Memory B cell (primary cell): ENCODE results near the gene DTX1.

Experiments used
- ATAC-seq: fragments of 150-1000 bp; cut with Tn5 transposase; 2 replicates; pipeline ENCODE4 v1.10.0; 2021; ENCODE audit warnings: low read depth, mild to moderate bottlenecking, moderate library complexity
- DNase-seq, 2 donors: peaks; one replicate each; pipeline ENCODE4 v3.0.0; 2022; ENCODE audit warnings: low spot score in 2 of 2
- H3K27ac Mint-ChIP-seq: one replicate; pipeline ENCODE4 v1.8.0; 2022; ENCODE audit warnings: mild to moderate bottlenecking, moderate library complexity, mixed read lengths
- H3K27me3 Mint-ChIP-seq: one replicate; pipeline ENCODE4 v1.8.0; 2022; ENCODE audit warnings: mixed read lengths
- H3K36me3 Mint-ChIP-seq: one replicate; pipeline ENCODE4 v1.8.0; 2022; ENCODE audit warnings: mild to moderate bottlenecking, mixed read lengths
- H3K4me1 Mint-ChIP-seq: one replicate; pipeline ENCODE4 v1.8.0; 2022; ENCODE audit warnings: mixed read lengths
- H3K4me3 Mint-ChIP-seq: one replicate; pipeline ENCODE4 v1.8.0; 2022; ENCODE audit warnings: mild to moderate bottlenecking, moderate library complexity, mixed read lengths
- H3K9me3 Mint-ChIP-seq: one replicate; pipeline ENCODE4 v1.8.0; 2022; ENCODE audit warnings: mixed read lengths

DTX1 gene

DNA sequence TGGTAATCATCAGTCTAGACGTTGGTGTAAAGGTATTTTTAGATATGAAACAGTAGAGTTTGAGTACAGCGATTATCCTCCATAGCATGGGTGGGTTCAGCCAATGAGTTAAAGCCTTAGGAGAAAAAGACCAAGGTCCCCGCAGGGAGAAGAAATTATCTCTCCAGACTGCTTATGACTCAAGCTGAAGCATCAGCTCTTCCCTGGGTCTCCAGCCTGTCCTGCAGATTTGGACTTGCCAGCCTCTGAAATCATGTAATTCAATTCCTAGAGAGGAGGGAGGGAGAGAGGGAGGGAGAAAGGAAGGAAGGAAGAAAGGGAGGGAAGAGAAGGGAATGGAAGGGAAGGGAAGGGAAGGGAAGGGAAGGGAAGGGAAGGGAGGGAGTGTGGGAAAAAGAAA is 12.0 kb upstream of the DTX1 start:
- DNase-seq = no peak
- Mint-ChIP-seq H3K4me3 (no peak overlapping the region), H3K9me3 (no peaks in the 10 kb centered on the region), H3K4me1 (peaks cover 9% of the 10 kb centered on the region), H3K27me3 (peaks cover 9% of the 10 kb centered on the region), H3K36me3 (peaks cover 2% of the 10 kb centered on the region), H3K27ac (no peak overlapping the region)
- no peak for ATAC-seq

DNA sequence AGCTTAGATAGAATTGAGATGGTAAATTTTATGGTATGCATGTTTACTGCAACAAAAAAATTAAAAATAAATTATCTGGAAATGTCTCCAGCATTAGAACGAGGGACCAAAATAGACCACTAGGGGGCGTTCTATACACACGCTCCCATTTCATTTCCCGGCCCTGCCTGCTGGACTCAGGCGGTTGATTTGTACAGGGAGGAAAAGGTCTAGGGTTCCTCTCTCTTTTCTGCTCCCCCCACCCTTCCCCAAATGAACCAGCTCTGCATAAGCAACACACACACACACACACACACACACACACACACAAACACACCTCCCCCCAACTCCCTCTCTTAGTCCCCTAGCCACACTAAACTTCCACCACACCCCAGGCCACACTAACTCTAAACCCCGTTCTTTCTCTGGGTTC is 7.8 kb upstream of the DTX1 start:
- no peak overlapping the region for H3K4me3 Mint-ChIP-seq
- peaks cover 36% of the 10 kb centered on the region for H3K4me1 Mint-ChIP-seq
- peak overlapping the region; percentile 1 for H3K27ac Mint-ChIP-seq
- ATAC-seq = peak; percentile 62
- H3K36me3 Mint-ChIP-seq = no peaks in the 10 kb centered on the region
- H3K9me3 Mint-ChIP-seq = no peaks in the 10 kb centered on the region
- peak; percentile 59 to 72 for DNase-seq
- H3K27me3 Mint-ChIP-seq = peaks cover 3% of the 10 kb centered on the region

DNA sequence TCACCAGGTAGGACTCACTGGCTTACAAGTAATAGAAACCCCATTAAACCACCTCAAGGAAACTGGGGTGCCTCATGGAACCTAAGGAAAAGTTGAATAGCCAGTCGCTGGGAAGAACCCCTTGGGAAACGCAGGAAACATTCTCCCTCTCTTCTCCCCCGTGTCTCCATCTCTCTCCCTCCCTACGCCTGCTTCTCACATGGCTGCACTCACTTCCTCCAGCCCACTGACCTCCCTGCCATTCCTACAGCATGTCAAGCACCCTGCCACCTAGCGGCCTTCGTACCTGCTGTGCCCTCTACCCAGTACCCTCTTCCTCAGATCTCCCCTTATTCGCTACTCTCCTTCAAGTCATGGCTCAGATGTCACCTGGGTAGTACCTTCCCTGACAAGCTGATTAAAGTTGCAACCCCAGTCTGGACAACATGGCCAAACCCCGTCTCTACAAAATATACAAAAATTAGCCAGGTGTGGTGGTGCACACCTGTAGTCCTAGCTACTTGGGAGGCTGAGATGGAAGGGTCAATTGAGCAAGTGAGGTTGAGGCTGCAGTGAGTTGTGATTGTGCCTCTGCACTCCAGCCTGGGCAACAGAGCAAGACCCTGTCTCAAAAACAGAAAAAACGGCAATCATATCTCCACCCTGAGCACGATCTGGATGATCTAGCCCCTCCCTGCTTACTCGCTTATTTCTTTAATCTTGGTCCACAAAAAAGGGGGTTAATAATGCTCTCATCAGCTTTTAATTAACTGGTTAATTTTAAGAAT is 6.4 kb upstream of the DTX1 start:
- no peak overlapping the region for H3K27ac Mint-ChIP-seq
- DNase-seq (peak in 1 of 2 donors; percentile 24), ATAC-seq (peak; percentile 48)
- peaks cover 41% of the 10 kb centered on the region for H3K4me1 Mint-ChIP-seq
- no peaks in the 10 kb centered on the region for H3K36me3 Mint-ChIP-seq
- peaks cover 2% of the 10 kb centered on the region for H3K27me3 Mint-ChIP-seq
- no peaks in the 10 kb centered on the region for H3K9me3 Mint-ChIP-seq
- H3K4me3 Mint-ChIP-seq = no peak overlapping the region

DNA sequence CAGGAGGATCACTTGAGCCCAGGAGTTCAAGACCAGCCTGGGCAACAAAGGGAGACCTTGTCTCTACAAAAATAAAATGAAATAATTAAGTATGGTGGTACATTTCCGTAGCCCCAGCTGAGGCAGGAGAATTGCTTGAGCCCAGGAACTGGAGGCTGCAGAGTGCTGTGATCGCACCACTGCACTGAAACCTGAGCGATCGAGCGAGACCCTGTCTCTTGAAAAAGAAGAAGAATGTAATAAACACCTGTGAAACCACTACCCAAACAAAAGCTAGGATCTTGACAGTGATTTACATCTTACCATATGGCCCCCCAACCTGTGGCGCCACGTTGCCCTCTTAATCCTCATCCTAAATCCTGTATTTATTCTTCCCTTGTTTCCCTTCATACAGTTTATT is 5.7 kb upstream of the DTX1 start:
- H3K9me3 Mint-ChIP-seq = no peaks in the 10 kb centered on the region
- ATAC-seq (peak; percentile 83), DNase-seq (peak; percentile 22 to 43)
- peak overlapping the region; percentile 19 for H3K4me3 Mint-ChIP-seq
- no peak overlapping the region for H3K27ac Mint-ChIP-seq
- H3K4me1 Mint-ChIP-seq = peaks cover 41% of the 10 kb centered on the region
- H3K27me3 Mint-ChIP-seq = no peaks in the 10 kb centered on the region
- H3K36me3 Mint-ChIP-seq = no peaks in the 10 kb centered on the region

DNA sequence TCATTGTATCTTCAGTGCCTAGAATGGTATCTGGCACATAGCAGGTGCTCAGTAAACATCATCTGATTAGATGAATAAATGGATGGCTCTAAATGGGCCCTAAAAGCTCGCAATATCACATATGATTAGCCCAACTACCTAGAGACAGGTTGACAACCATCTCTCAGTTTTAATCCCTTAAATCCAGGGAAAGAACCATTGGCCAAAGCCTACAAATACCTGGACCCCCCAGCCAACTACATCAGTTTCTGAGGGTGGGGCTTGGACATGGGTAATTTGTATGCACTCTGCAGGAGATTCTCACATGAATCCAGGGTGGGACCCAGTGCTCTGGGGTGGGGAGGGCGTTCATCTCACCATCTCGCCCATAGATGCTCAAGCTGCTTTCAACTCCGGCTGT is 4.8 kb upstream of the DTX1 start:
- no peaks in the 10 kb centered on the region for H3K27me3 Mint-ChIP-seq
- no peaks in the 10 kb centered on the region for H3K36me3 Mint-ChIP-seq
- no peaks in the 10 kb centered on the region for H3K9me3 Mint-ChIP-seq
- H3K4me3 Mint-ChIP-seq = no peak overlapping the region
- DNase-seq = no peak
- H3K4me1 Mint-ChIP-seq = peaks cover 45% of the 10 kb centered on the region
- H3K27ac Mint-ChIP-seq = no peak overlapping the region
- no peak for ATAC-seq

DNA sequence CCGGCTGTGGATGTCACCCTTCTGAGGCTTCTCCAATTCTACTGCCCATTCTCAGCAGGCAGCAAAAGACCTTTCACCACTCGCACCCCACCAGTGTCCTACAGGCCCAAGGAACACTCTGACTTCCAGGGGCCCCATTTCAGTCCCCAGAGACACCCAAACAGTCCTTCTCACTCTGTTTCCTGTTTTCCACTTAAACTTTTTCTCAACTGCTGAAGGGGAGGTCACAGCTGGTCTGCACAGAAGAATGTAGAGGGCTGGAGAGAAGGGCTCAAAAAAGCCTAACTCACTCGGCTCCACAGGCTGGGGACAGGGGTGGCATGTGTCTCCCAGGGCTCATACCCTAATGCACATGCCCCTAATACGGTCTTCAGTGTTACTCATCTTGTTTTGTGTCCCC is 4.2 kb upstream of the DTX1 start:
- no peaks in the 10 kb centered on the region for H3K9me3 Mint-ChIP-seq
- no peaks in the 10 kb centered on the region for H3K36me3 Mint-ChIP-seq
- H3K27ac Mint-ChIP-seq = no peak overlapping the region
- no peak for DNase-seq
- H3K27me3 Mint-ChIP-seq = no peaks in the 10 kb centered on the region
- peaks cover 45% of the 10 kb centered on the region for H3K4me1 Mint-ChIP-seq
- H3K4me3 Mint-ChIP-seq = no peak overlapping the region
- ATAC-seq = no peak

DNA sequence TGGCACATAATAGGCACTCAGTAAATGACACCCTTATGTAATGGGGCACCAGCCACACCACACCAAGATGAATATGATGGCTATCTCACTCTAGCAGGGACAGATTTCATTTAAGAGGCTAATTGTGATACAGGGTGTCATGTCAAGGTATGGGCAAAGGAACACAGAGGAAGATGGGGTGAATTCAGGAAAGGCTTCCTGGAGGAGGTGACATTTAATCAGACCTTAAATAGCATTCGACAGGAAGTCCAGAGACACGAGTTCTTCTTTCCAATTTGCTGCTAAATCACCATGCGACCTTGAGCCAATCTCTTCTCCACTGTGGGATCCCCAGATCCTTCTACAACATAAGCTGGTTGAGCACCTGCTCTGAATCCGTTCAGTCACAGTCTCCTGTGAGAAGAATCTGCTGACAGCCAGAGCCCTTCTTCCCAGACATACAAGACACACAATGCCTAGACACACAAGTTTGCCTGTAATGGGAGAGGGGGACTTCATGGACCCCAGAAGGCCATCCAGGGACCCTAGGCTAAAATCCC is 1.5 kb upstream of the DTX1 start:
- Mint-ChIP-seq H3K27me3 (no peaks in the 10 kb centered on the region), H3K9me3 (no peaks in the 10 kb centered on the region), H3K27ac (no peak overlapping the region), H3K4me1 (peaks cover 36% of the 10 kb centered on the region), H3K4me3 (peak overlapping the region; percentile 25), H3K36me3 (no peaks in the 10 kb centered on the region)
- ATAC-seq = no peak
- no peak for DNase-seq

DNA sequence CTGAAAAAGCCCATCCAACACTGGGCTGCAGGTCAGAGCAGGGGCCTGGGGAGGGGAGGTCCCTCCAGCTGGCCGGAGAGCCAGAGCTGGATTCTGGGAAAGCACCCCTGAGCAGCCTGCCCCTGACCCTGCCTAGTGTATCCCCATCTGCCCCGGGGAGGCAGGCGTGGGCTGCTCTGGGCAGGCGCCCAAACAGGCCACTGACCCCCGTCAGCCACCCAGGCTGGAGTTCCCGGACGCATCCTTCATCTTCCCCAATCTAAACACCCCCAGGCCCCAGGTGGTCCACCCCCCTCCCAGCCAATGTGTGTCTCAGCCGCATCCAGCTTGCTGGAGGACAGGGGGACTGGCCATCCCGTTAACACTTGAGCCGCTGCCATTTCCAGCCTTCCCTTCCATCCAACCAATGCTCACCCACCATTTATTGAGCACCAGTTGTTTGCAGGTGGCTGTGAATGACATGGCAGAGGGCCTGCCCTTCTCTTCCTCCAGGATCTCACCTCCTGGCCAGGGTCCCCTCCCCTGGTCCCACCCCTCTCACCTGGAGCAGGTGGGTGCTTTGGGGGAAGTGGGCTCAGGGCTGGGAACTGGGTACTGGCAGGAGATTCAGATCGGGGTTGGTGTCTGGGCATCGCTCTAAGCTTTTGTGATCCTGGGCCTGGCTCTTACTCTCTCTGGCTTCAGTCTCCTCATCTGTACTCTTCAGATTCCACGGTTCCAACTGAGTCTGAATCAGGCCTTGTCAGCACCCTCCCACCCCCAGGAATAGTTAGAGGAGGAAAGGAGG is 743 bp upstream of the DTX1 start:
- H3K4me1 Mint-ChIP-seq = peaks cover 30% of the 10 kb centered on the region
- ATAC-seq = no peak
- no peaks in the 10 kb centered on the region for H3K36me3 Mint-ChIP-seq
- no peaks in the 10 kb centered on the region for H3K9me3 Mint-ChIP-seq
- peak overlapping the region; percentile 83 for H3K27ac Mint-ChIP-seq
- peak overlapping the region; percentile 83 for H3K4me3 Mint-ChIP-seq
- H3K27me3 Mint-ChIP-seq = no peaks in the 10 kb centered on the region
- DNase-seq = no peak

DNA sequence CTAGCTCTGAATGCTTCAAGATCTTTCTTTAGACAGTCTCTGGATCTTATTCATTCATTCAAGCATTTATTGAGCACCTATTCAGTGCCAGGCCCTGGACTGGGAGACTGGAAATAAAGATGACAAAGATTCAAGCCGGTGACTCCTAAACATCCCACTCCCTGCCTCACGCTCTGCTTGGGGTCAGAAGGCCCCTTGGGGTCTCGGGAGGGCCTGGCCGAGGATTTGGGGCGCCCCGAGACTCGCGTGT is 224 bp upstream of the DTX1 start:
- no peaks in the 10 kb centered on the region for H3K36me3 Mint-ChIP-seq
- no peaks in the 10 kb centered on the region for H3K9me3 Mint-ChIP-seq
- H3K27me3 Mint-ChIP-seq = no peaks in the 10 kb centered on the region
- peak overlapping the region; percentile 83 for H3K27ac Mint-ChIP-seq
- peak overlapping the region; percentile 83 for H3K4me3 Mint-ChIP-seq
- H3K4me1 Mint-ChIP-seq = peaks cover 25% of the 10 kb centered on the region
- ATAC-seq = no peak
- DNase-seq = no peak

DNA sequence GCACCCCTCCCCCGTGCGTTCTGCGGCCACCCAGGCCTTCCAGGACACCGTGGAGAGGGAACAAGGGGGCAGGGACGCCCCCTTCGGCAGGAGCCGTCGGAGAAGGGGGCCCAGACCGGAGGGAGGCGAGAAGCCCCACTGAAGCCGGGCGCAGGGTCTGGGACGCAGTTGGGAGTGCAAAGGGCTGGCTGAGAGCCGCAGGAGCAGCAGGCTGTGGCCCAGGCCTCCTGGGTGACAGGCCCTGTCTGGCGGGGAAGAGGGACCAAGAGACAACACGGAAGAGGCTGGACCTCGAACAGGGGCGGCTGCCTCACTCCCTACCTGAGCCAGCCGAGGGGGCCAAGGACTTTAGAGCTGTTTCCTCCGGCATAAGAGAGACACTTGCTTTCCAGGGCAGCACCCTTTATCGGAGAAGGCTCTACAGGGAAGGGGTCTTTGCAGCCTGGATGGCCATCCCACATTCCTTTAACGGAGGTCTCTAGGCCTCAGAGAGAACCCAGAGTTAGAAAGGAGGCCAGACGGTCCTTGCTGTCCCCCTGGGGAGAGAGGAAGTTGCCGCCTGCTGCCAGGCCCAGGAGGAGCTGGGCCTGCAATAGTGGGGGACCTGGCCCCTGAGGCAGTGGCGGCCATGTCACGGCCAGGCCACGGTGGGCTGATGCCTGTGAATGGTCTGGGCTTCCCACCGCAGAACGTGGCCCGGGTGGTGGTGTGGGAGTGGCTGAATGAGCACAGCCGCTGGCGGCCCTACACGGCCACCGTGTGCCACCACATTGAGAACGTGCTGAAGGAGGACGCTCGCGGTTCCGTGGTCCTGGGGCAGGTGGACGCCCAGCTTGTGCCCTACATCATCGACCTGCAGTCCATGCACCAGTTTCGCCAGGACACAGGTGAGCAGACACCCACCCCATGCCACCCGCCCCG is 1.3 kb downstream of the DTX1 start:
- H3K4me3 Mint-ChIP-seq = peak overlapping the region; percentile 67
- H3K27me3 Mint-ChIP-seq = no peaks in the 10 kb centered on the region
- DNase-seq (peak in 1 of 2 donors; percentile 27), ATAC-seq (no peak)
- H3K9me3 Mint-ChIP-seq = no peaks in the 10 kb centered on the region
- H3K4me1 Mint-ChIP-seq = peaks cover 22% of the 10 kb centered on the region
- no peak overlapping the region for H3K27ac Mint-ChIP-seq
- H3K36me3 Mint-ChIP-seq = no peaks in the 10 kb centered on the region

DNA sequence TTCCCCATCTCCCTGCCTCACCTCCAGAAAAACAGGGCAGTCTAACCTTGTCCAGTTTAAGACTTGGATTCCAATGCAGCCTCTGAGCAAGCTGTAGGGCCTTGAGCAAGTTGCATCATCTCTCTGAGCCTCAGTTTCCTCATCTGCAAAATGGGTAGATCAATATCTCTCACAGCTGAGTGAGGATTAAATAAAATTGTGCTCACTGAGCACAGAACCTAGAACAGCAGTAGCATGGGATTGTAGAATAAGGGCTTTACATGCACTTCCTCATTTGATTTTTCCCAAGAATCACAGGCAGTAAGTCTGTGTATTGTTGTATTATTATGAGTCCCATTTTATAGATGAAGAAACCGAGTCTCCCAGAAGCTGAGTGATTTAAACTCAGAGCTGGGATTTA is 2.0 kb downstream of the DTX1 start:
- no peaks in the 10 kb centered on the region for H3K9me3 Mint-ChIP-seq
- no peak overlapping the region for H3K4me3 Mint-ChIP-seq
- no peak overlapping the region for H3K27ac Mint-ChIP-seq
- no peaks in the 10 kb centered on the region for H3K27me3 Mint-ChIP-seq
- H3K4me1 Mint-ChIP-seq = peaks cover 19% of the 10 kb centered on the region
- H3K36me3 Mint-ChIP-seq = no peaks in the 10 kb centered on the region
- DNase-seq (no peak), ATAC-seq (no peak)

DNA sequence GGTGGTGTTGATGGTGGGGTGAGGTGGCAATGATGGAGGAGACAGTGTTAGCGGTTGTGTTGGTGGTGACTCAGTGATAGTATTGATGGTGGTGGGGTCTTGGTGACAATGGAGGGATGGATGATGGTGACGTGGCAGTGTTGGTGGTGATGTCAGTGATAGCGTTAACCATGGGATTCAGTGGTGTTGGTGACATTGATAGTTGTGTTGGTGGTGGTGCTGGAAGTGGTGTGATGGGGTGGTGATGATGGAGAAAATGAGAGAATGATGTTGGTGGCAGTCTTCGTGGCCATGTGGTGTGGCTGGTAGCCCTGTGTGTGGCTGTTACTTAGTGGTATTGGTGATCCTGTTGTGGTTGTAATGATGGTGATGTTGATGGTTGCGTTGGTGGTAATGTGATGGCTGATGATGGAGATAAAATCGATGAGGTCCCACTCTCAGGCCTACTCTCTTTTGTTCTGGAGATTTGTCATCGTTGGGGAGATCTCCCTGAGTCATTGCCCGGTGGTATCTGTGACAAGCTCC is 2.6 kb downstream of the DTX1 start:
- no peaks in the 10 kb centered on the region for H3K9me3 Mint-ChIP-seq
- H3K27me3 Mint-ChIP-seq = no peaks in the 10 kb centered on the region
- no peak overlapping the region for H3K27ac Mint-ChIP-seq
- H3K4me3 Mint-ChIP-seq = no peak overlapping the region
- no peaks in the 10 kb centered on the region for H3K36me3 Mint-ChIP-seq
- DNase-seq (no peak), ATAC-seq (no peak)
- H3K4me1 Mint-ChIP-seq = peaks cover 16% of the 10 kb centered on the region

DNA sequence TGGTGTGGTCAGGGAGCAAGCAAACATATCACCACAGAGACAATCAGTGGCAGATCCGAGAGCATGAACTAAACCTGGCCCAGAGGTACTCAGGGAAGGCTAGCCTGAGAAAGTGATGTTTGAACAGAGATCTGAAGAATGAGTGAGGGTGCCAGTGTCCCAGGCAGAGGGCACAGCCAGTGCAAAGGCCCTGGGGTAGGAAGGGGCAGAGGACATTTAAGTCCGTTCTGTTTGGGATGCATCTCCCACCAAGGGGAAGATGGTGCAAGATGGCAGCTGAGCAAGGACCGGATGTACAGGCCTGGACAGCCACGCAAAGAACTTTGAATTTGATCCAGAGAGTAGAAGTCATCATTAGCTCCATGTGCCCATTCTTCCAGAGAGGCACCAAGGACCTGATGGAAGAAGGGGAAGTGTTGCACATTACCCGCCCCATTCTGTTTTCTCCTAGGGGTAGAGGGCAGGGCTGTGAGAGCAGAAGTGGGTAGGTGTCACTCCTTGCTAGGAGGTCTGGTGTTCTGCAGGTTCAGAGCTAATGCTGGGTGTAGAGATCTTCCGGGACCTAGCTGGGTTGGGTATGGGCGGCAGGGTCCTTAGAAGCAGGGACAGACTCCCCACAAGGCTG is 3.9 kb downstream of the DTX1 start:
- H3K36me3 Mint-ChIP-seq = no peaks in the 10 kb centered on the region
- no peak overlapping the region for H3K27ac Mint-ChIP-seq
- H3K4me1 Mint-ChIP-seq = peaks cover 24% of the 10 kb centered on the region
- H3K4me3 Mint-ChIP-seq = no peak overlapping the region
- H3K27me3 Mint-ChIP-seq = no peaks in the 10 kb centered on the region
- no peaks in the 10 kb centered on the region for H3K9me3 Mint-ChIP-seq
- DNase-seq = no peak
- ATAC-seq = no peak
